ENCODE measurements around the gene JUND.

JUND gene

GRCh38 chr19:18265582-18265981 lies 15.8 kb downstream of the JUND start:
- no peaks in the 10 kb centered on the region for H4K20me1 ChIP-seq (ENCODE audit: insufficient read depth, low read length, poor library complexity, severe bottlenecking)
- H3K4me1 ChIP-seq (ENCODE audit: insufficient read depth, low read length, poor library complexity, severe bottlenecking): peaks cover 14% of the 10 kb centered on the region
- H3K9me2 ChIP-seq (replicated peaks; ENCODE audit: low read depth, low read length): no peaks in the 10 kb centered on the region
- no peaks in the 10 kb centered on the region for H3K9me3 ChIP-seq (ENCODE audit: insufficient read depth, low read depth, low read length)
- TF ChIP-seq, protein P1, sequence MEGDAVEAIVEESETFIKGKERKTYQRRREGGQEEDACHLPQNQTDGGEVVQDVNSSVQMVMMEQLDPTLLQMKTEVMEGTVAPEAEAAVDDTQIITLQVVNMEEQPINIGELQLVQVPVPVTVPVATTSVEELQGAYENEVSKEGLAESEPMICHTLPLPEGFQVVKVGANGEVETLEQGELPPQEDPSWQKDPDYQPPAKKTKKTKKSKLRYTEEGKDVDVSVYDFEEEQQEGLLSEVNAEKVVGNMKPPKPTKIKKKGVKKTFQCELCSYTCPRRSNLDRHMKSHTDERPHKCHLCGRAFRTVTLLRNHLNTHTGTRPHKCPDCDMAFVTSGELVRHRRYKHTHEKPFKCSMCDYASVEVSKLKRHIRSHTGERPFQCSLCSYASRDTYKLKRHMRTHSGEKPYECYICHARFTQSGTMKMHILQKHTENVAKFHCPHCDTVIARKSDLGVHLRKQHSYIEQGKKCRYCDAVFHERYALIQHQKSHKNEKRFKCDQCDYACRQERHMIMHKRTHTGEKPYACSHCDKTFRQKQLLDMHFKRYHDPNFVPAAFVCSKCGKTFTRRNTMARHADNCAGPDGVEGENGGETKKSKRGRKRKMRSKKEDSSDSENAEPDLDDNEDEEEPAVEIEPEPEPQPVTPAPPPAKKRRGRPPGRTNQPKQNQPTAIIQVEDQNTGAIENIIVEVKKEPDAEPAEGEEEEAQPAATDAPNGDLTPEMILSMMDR (conservative IDR thresholded peaks at IDR 0.05; ENCODE audit: low read length): no peak
- no peak for TF ChIP-seq EZH2phosphoT487 (IDR thresholded peaks at IDR 0.05; ENCODE audit: borderline replicate concordance)
- H2AFZ ChIP-seq (ENCODE audit: low read length): no peak overlapping the region
- no peaks in the 10 kb centered on the region for H3K36me3 ChIP-seq (ENCODE audit: insufficient read depth, low read length)
- H3K79me2 ChIP-seq (ENCODE audit: insufficient read depth, low read length): no peaks in the 10 kb centered on the region
- peak overlapping the region; percentile 47 for H3K4me3 ChIP-seq (ENCODE audit: low read length, poor library complexity, severe bottlenecking)
- no peaks in the 10 kb centered on the region for H3F3A ChIP-seq (ENCODE audit: low read depth)
- no peaks in the 10 kb centered on the region for H3K27me3 ChIP-seq (ENCODE audit: insufficient read depth, low read length, poor library complexity, severe bottlenecking)
- H3K4me2 ChIP-seq (ENCODE audit: low read depth, low read length, poor library complexity, severe bottlenecking): peak overlapping the region; percentile 72
- H3K9ac ChIP-seq (ENCODE audit: low read depth, low read length, poor library complexity, severe bottlenecking): peak overlapping the region; percentile 52

GRCh38 chr19:18264971-18265540 lies 16.4 kb downstream of the JUND start:
- no peaks in the 10 kb centered on the region for H3K9me3 ChIP-seq (ENCODE audit: insufficient read depth, low read depth, low read length)

DNA sequence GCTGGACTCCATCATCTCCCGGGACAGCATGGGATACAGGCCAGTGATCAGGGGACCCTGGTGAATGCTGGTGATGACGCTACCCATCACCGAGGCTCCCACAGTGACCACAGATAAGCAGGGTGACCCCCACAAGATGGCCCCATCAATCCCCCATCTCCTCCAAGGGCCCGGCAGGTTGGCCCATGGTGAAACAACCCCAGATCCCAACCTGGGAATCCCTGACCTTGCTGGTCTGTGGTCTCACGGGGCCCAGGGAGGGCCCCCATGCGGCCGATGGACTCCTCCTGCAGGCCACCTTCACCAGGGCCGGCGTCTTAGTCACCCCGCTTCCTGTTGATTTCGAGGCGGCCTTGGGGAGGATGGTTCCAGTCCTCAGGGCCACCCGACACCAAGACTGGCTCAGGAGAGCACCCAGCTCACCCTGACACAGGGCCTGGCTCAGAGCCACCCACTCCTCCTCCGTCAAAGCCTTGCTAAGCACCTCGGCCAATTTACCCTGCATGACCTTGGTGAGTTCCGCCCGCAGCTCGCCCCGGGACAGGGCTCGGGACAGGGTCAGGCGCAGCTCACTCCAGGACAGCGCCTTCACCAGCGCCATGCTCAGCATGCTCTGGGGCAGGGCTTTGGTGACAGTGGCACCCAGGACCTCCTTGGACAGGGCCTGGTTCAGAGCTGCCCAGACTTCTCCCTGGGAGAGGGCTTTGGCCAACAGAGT lies 17.1 kb downstream of the JUND start:
- H4K20me1 ChIP-seq (ENCODE audit: insufficient read depth, low read length, poor library complexity, severe bottlenecking): no peaks in the 10 kb centered on the region
- no peaks in the 10 kb centered on the region for H3K27me3 ChIP-seq (ENCODE audit: insufficient read depth, low read length, poor library complexity, severe bottlenecking)
- H3K36me3 ChIP-seq (ENCODE audit: insufficient read depth, low read length): no peaks in the 10 kb centered on the region
- no peak overlapping the region for H3K4me3 ChIP-seq (ENCODE audit: low read length, poor library complexity, severe bottlenecking)
- no peaks in the 10 kb centered on the region for H3K9me2 ChIP-seq (replicated peaks; ENCODE audit: low read depth, low read length)
- peaks cover 14% of the 10 kb centered on the region for H3K4me1 ChIP-seq (ENCODE audit: insufficient read depth, low read length, poor library complexity, severe bottlenecking)
- H3K79me2 ChIP-seq (ENCODE audit: insufficient read depth, low read length): no peaks in the 10 kb centered on the region
- H3K9ac ChIP-seq (ENCODE audit: low read depth, low read length, poor library complexity, severe bottlenecking): no peak overlapping the region
- H3F3A ChIP-seq (ENCODE audit: low read depth): no peaks in the 10 kb centered on the region
- no peak overlapping the region for H2AFZ ChIP-seq (ENCODE audit: low read length)
- no peak overlapping the region for H3K4me2 ChIP-seq (ENCODE audit: low read depth, low read length, poor library complexity, severe bottlenecking)
- TF ChIP-seq, protein P1 (conservative IDR thresholded peaks at IDR 0.05; ENCODE audit: low read length): no peak
- no peak for TF ChIP-seq EZH2phosphoT487 (IDR thresholded peaks at IDR 0.05; ENCODE audit: borderline replicate concordance)
- no peaks in the 10 kb centered on the region for H3K9me3 ChIP-seq (ENCODE audit: insufficient read depth, low read depth, low read length)

More at GRCh38 chr19:18264971-18265540, 16.4 kb downstream of the JUND start:
- peak overlapping the region; percentile 72 for H3K4me2 ChIP-seq (ENCODE audit: low read depth, low read length, poor library complexity, severe bottlenecking)
- peaks cover 14% of the 10 kb centered on the region for H3K4me1 ChIP-seq (ENCODE audit: insufficient read depth, low read length, poor library complexity, severe bottlenecking)
- H4K20me1 ChIP-seq (ENCODE audit: insufficient read depth, low read length, poor library complexity, severe bottlenecking): no peaks in the 10 kb centered on the region
- no peak overlapping the region for H2AFZ ChIP-seq (ENCODE audit: low read length)
- no peaks in the 10 kb centered on the region for H3K27me3 ChIP-seq (ENCODE audit: insufficient read depth, low read length, poor library complexity, severe bottlenecking)
- no peaks in the 10 kb centered on the region for H3K9me2 ChIP-seq (replicated peaks; ENCODE audit: low read depth, low read length)
- TF ChIP-seq EZH2phosphoT487 (IDR thresholded peaks at IDR 0.05; ENCODE audit: borderline replicate concordance): no peak
- TF ChIP-seq, protein P1 (conservative IDR thresholded peaks at IDR 0.05; ENCODE audit: low read length): no peak
- no peaks in the 10 kb centered on the region for H3K36me3 ChIP-seq (ENCODE audit: insufficient read depth, low read length)
- H3K9ac ChIP-seq (ENCODE audit: low read depth, low read length, poor library complexity, severe bottlenecking): peak overlapping the region; percentile 52
- H3F3A ChIP-seq (ENCODE audit: low read depth): no peaks in the 10 kb centered on the region
- H3K4me3 ChIP-seq (ENCODE audit: low read length, poor library complexity, severe bottlenecking): peak overlapping the region; percentile 47
- no peaks in the 10 kb centered on the region for H3K79me2 ChIP-seq (ENCODE audit: insufficient read depth, low read length)

Data from Loucy (cell line).